Kidney (tissue), 14 donors: Measurements from ENCODE around the gene SFMBT2. TPM values are rescaled to one million over a fixed set of nuclear protein-coding genes. Genes with fewer than 3 reads are reported as not detected.

Experiments used
- DNase-seq, 5 donors: peaks; one replicate each; pipeline ENCODE4 v3.0.0-alpha.2; 2013 to 2020
- FAIRE-seq: peaks from 2 replicates; lab custom pipeline; 2012; peaks lifted over from hg19 to GRCh38; lab: Jason Lieb, UNC
- H3K27ac ChIP-seq, 2 donors: one replicate each; pipeline ENCODE4 v1.7.0; 2013; ENCODE audit warnings: low read depth in 2 of 2, low read length in 2 of 2, inconsistent platforms in 1 of 2
- H3K27me3 ChIP-seq: one replicate; pipeline ENCODE4 v1.7.1; 2013; ENCODE audit warnings: low read length, inconsistent platforms; ENCODE audit not compliant: control insufficient read depth, insufficient read depth
- H3K36me3 ChIP-seq, 3 donors: one replicate each; pipeline versions ENCODE4 v1.7.0 to v1.7.1; 2013; ENCODE audit warnings: low read length in 3 of 3, control low read depth in 1 of 3, inconsistent platforms in 1 of 3; ENCODE audit not compliant: insufficient read depth in 3 of 3, control insufficient read depth in 2 of 3
- H3K4me1 ChIP-seq, 3 donors: one replicate each; pipeline versions ENCODE4 v1.7.0 to v1.7.1; 2013; ENCODE audit warnings: low read length in 3 of 3, inconsistent platforms in 1 of 3, low read depth in 1 of 3; ENCODE audit not compliant: control insufficient read depth in 2 of 3, insufficient read depth in 2 of 3
- H3K4me3 ChIP-seq, 3 donors: one replicate each; pipeline versions ENCODE4 v1.7.0 to v1.8.1; 2013; ENCODE audit warnings: low read length in 3 of 3, control low read depth in 1 of 3, inconsistent platforms in 1 of 3
- H3K9ac ChIP-seq, 3 donors: one replicate each; pipeline versions ENCODE4 v1.7.0 to v1.7.1; 2013; ENCODE audit warnings: low read length in 3 of 3, control low read depth in 1 of 3, inconsistent platforms in 1 of 3
- H3K9me3 ChIP-seq, 3 donors: one replicate each; pipeline versions ENCODE4 v1.7.0 to v1.7.1; 2013; ENCODE audit warnings: low read length in 3 of 3, control low read depth in 1 of 3, inconsistent platforms in 1 of 3; ENCODE audit not compliant: control insufficient read depth in 2 of 3, insufficient read depth in 1 of 3
- intact Hi-C: fragments of 100-400 bp; cut with DNase I; formaldehyde crosslinking; loops from one replicate; pipeline ENCODE4 v1.11.1; 2022
- polyA plus RNA-seq: library from polyadenylated mRNA; stranded (reverse); fragments of 350-450 nt; fragmentation: Illumina TruSeq; extraction: RNeasy Lipid Tissue Mini Kit (QIAGEN cat#74804); gene quantifications from one replicate; pipeline ENCODE4 v1.2.3, GENCODE V29; 2014; ENCODE audit warnings: low read depth, low replicate concordance; ENCODE audit not compliant: insufficient read depth
- total RNA-seq: library from RNA; stranded (reverse); fragmentation: NEBNext Ultra II Directional; extraction: Animal tissue kit (Norgen Biotek cat#: 25700); gene quantifications from one replicate; pipeline ENCODE4 v1.2.1, GENCODE V29; 2021
- TF ChIP-seq, protein P1 (sequence below): IDR thresholded peaks from 3 replicates; pipeline ENCODE4 v1.5.1; 2012; ENCODE audit warnings: mild to moderate bottlenecking, moderate library complexity, borderline replicate concordance; ENCODE audit not compliant: insufficient read depth; ENCODE audit errors: extremely low read depth
- donor health status: control.
- donor health status: control.
- donor health status: control.
- donor health status: control.
- donor health status: control.
- donor health status: DM: yes; HTN: yes; CAD: no.
- donor health status: Normal renal cell carcinoma (clear cell type).

The SFMBT2 gene
- total and polyA plus RNA-seq, 2 donors from 2014 or later, result 1.2 to 15.3 TPM

DNA sequence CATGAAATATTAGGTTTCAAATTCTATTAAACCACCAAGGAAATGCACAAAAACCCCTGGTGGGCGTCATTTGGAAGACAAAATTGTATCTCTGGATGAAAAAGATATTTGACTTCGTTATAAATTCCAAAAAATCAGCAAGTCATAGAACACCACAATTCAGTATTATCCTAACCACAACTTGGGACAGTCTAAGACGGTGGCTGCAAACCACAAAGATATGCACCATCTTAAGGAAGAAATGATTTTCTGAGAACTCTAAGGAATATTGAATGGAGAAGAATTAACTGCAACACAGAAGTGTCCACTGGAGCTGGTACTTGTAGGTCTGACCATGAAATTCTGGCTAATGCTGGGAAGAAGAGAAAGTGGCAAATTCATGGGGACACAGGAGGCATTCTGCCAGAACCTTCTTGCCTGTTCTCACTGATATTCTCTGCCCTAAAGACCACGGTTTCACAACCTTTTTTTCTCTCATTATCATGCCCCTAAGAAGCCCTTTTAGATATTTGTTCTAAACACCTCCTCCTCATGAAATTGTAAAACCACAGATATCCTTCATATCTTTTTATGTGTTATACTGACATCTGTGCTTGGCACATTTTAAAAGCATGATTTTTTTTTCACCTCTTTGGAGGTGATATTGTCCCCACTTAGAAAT lies 92.9 kb downstream of the SFMBT2 start:
- FAIRE-seq (no peak), DNase-seq (no peak)
- H3K4me1 ChIP-seq, result peaks cover 0 to 2% (median 2%) of the 10 kb centered on the region in 3 donors
- H3K36me3 ChIP-seq, result no peaks in the 10 kb centered on the region
- no peak overlapping the region for H3K4me3 ChIP-seq
- H3K9me3 ChIP-seq, result no peaks in the 10 kb centered on the region
- intact Hi-C loops, result no loop called here
- H3K27me3 ChIP-seq, result no peaks in the 10 kb centered on the region
- TF ChIP-seq, protein P1, sequence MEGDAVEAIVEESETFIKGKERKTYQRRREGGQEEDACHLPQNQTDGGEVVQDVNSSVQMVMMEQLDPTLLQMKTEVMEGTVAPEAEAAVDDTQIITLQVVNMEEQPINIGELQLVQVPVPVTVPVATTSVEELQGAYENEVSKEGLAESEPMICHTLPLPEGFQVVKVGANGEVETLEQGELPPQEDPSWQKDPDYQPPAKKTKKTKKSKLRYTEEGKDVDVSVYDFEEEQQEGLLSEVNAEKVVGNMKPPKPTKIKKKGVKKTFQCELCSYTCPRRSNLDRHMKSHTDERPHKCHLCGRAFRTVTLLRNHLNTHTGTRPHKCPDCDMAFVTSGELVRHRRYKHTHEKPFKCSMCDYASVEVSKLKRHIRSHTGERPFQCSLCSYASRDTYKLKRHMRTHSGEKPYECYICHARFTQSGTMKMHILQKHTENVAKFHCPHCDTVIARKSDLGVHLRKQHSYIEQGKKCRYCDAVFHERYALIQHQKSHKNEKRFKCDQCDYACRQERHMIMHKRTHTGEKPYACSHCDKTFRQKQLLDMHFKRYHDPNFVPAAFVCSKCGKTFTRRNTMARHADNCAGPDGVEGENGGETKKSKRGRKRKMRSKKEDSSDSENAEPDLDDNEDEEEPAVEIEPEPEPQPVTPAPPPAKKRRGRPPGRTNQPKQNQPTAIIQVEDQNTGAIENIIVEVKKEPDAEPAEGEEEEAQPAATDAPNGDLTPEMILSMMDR, result no peak
- no peak overlapping the region for H3K27ac ChIP-seq
- no peak overlapping the region for H3K9ac ChIP-seq

DNA sequence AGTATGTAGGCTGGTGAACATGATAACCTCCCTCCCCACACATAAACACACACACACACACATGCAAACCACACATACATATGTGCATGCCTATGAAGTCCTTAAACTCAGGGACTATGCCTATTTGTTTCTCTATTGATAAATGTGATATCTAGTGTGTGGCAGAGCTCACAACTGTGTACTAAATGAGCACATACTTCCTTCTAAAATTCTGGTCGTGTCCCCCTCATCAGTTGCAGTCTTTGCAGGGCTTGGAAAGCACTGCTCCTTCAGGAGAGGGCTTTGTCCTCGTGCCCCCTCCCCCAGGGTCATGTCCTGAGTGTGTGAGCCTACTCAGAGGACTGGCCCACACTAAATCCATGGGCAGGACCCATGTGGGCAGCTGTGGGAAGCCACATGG lies 94.0 kb downstream of the SFMBT2 start:
- H3K27me3 ChIP-seq, result no peaks in the 10 kb centered on the region
- peaks cover 0 to 4% (median 2%) of the 10 kb centered on the region in 3 donors for H3K4me1 ChIP-seq
- FAIRE-seq, result no peak
- H3K36me3 ChIP-seq, result no peaks in the 10 kb centered on the region
- no peak for DNase-seq
- no peak overlapping the region for H3K9ac ChIP-seq
- TF ChIP-seq, protein P1, result no peak
- no peak overlapping the region for H3K4me3 ChIP-seq
- no peaks in the 10 kb centered on the region for H3K9me3 ChIP-seq
- no peak overlapping the region for H3K27ac ChIP-seq
- intact Hi-C loops, result no loop called here

DNA sequence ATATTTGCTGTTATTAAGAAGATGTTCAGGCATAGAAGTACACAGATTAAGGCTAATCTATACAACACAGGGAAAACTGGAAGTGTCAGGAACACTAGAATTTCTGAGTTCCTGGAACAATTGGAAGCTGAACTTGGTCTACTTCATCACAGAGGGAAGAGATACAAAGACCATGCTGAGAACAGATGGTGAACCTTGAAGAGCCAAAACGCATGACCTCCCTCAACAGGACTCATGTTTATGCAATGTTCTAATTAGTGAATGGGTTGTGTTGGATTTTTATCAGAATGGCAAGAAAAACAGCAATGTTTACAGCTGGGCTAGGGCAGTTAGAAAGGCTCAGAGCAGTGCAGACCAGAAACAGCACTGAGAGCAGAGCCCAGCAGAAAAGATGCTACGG lies 94.9 kb downstream of the SFMBT2 start:
- peaks cover 0 to 4% (median 2%) of the 10 kb centered on the region in 3 donors for H3K4me1 ChIP-seq
- FAIRE-seq (no peak), DNase-seq (no peak)
- H3K4me3 ChIP-seq, result no peak overlapping the region
- no peak overlapping the region for H3K27ac ChIP-seq
- no peak overlapping the region for H3K9ac ChIP-seq
- no peaks in the 10 kb centered on the region for H3K9me3 ChIP-seq
- TF ChIP-seq, protein P1, result no peak
- no peaks in the 10 kb centered on the region for H3K27me3 ChIP-seq
- intact Hi-C loops, result no loop called here
- H3K36me3 ChIP-seq, result no peaks in the 10 kb centered on the region
